Ovary (tissue), 9 donors: Measurements from ENCODE around the gene MTG1. TPM values are rescaled to one million over a fixed set of nuclear protein-coding genes. Genes with fewer than 3 reads are reported as not detected.
"Not testable (repeated sequence)": the region's sequence is repeated elsewhere in the genome, so short reads cannot be mapped to it uniquely, and the experiment has no call there.

Source experiments
- DNase-seq, 5 donors: peaks; one replicate each; pipeline ENCODE4 v3.0.0-alpha.2; 2019 to 2020
- H3K27ac ChIP-seq, 2 donors: fragments of 200-600 bp; one replicate each; pipeline versions ENCODE4 v1.5.1 to v1.8.0; 2019 to 2022
- H3K27me3 ChIP-seq: fragments of 200-600 bp; one replicate; pipeline ENCODE4 v1.8.0; 2022
- H3K36me3 ChIP-seq: fragments of 200-600 bp; sonication (generic); one replicate; pipeline ENCODE4 v1.5.1; 2019
- H3K4me1 ChIP-seq: one replicate; pipeline ENCODE4 v1.8.1; 2013; ENCODE audit warnings: mild to moderate bottlenecking, moderate library complexity; ENCODE audit not compliant: insufficient read depth
- H3K4me3 ChIP-seq: fragments of 200-600 bp; sonication (generic); one replicate; pipeline ENCODE4 v1.5.1; 2017
- H3K9me3 ChIP-seq, 2 donors: fragments of 200-600 bp in 1 of 2; sonication (generic) in 1 of 2; one replicate each; pipeline versions ENCODE4 v1.5.1 to v1.8.1; 2013 to 2019; ENCODE audit warnings: mild to moderate bottlenecking in 1 of 2, moderate library complexity in 1 of 2
- CTCF ChIP-seq, 3 donors: fragments of 450-650 bp in 2 of 3; fragments of 200-600 bp in 1 of 3; IDR thresholded peaks; one replicate each; pipeline versions ENCODE4 v1.5.1 to v1.8.0; 2016 to 2022; ENCODE audit warnings: antibody characterized with exemption in 3 of 3, mild to moderate bottlenecking in 1 of 3
- EP300 ChIP-seq: sonication (generic); formaldehyde crosslinking; IDR thresholded peaks from one replicate; pipeline ENCODE4 v1.6.1; 2017; ENCODE audit warnings: antibody characterized with exemption
- POLR2A ChIP-seq: fragments of 450-650 bp; IDR thresholded peaks from one replicate; pipeline ENCODE4 v1.6.1; 2017; ENCODE audit warnings: antibody characterized with exemption, mild to moderate bottlenecking, moderate library complexity
- WGBS, 3 donors: extraction: QIAGEN DNeasy Blood & Tissue Kit in 1 of 3; methylation state at CpG; one replicate each; pipeline versions ENCODE4 v1.1.5 to v1.1.7; 2013 to 2017; 5-methylcytosine and 5-hydroxymethylcytosine counted together
- intact Hi-C, 4 donors: fragments of 100-400 bp; cut with DNase I; formaldehyde crosslinking; loops; one replicate each; pipeline versions ENCODE4 v1.11.0 to v1.15.1; 2022 to 2023
- microRNA-seq, 3 donors: library from miRNA; unstranded; fragments of <30 nt; microRNA quantifications; one replicate each; pipeline versions ENCODE4 to v1.2.0, GENCODE V29; 2019 to 2020
- polyA plus RNA-seq, 2 donors: library from polyadenylated mRNA; stranded (reverse); fragments of 200-250 nt in 1 of 2; fragments of 350-450 nt in 1 of 2; fragmentation: Illumina TruSeq in 1 of 2; extraction: RNeasy Lipid Tissue Mini Kit (QIAGEN cat#74804) in 1 of 2; gene quantifications; one replicate each; pipeline ENCODE4 v1.2.3, GENCODE V29; 2013 to 2014
- small RNA-seq: library from RNA; depleted of rRNA; stranded (forward); fragments of <200 nt; gene quantifications from one replicate; pipeline ENCODE3, GENCODE V24; 2016
- total RNA-seq, 7 donors: library from RNA; depleted of rRNA in 2 of 7; stranded (reverse); fragments of >200 nt in 2 of 7; fragmentation: NEBNext Ultra II Directional in 3 of 7; extraction: Animal tissue kit (Norgen Biotek cat#: 25700) in 3 of 7; gene quantifications; one replicate each; pipeline versions ENCODE4 v1.1.0 to v1.2.4, GENCODE V29; 2016 to 2023
- donor health status: DM: no; HTN: no; CAD: no; lungs with moderate emphysema.
- donor health status: DM: no; HTN: no; CAD: no.
- donor health status: Bipolar disorder and iron deficiency.
- donor health status: DM: yes; HTN: yes; CAD: no.
- donor health status: DM: no; HTN: no; CAD: no.
- donor health status: DM: yes; HTN: yes; CAD: no.

The MTG1 gene
- total and polyA plus RNA-seq, 9 donors: 23.1 to 55.1 (median 33.7) TPM

- H3K27ac ChIP-seq: no peak overlapping the region
- 90 to 92% (median 90%) methylated on average over 17 of the region's 17 CpGs for WGBS, 3 donors
- DNase-seq: no peak
- no peaks in the 10 kb centered on the region for H3K4me1 ChIP-seq
- no peak overlapping the region for H3K4me3 ChIP-seq
- H3K9me3 ChIP-seq: peaks cover 0 to 3% of the 10 kb centered on the region in 2 donors
- TF ChIP-seq CTCF (IDR thresholded peaks at IDR 0.05) (no peak), POLR2A (no peak), EP300 (no peak)
- no peaks in the 10 kb centered on the region for H3K27me3 ChIP-seq
- H3K36me3 ChIP-seq: no peaks in the 10 kb centered on the region
- intact Hi-C loops: no loop called here
Observed at GRCh38 chr10:133467286-133467911, 73.4 kb downstream of the MTG1 start.

- H3K27ac ChIP-seq, DNase-seq, intact Hi-C loops, H3K4me1 ChIP-seq, H3K27me3 ChIP-seq, H3K36me3 ChIP-seq, H3K9me3 ChIP-seq, H3K4me3 ChIP-seq: not testable (repeated sequence)
- WGBS, 3 donors: 77 to 87% (median 83%) methylated on average over 3 of the region's 3 CpGs
Observed at GRCh38 chr10:133469205-133469604, 75.2 kb downstream of the MTG1 start.

GRCh38 chr10:133471300-133472109 lies 77.5 kb downstream of the MTG1 start:
- WGBS, 3 donors: 73 to 80% (median 78%) methylated on average over 7 of the region's 7 CpGs
- Histone ChIP-seq H3K27ac (no peak overlapping the region), H3K4me1 (no peaks in the 10 kb centered on the region), H3K4me3 (no peak overlapping the region), H3K27me3 (no peaks in the 10 kb centered on the region), H3K9me3 (peaks cover 0 to 3% of the 10 kb centered on the region in 2 donors), H3K36me3 (no peaks in the 10 kb centered on the region)
- no peak for DNase-seq
- TF ChIP-seq CTCF (IDR thresholded peaks at IDR 0.05) (no peak), EP300 (no peak), POLR2A (no peak)
- intact Hi-C loops: no loop called here

Small RNAs within 50 kb of the gene (microRNA-seq; reads per million reads assigned to microRNA genes)
- gene MIR3944: 0.32 to 0.89 (median 0.75) reads per million in 3 donors

Small RNAs within 50 kb of the gene (small RNA-seq; reads per million reads assigned to genes)
- not detected for gene AL360181.4
- not detected for gene BANF1P2
- gene MIR3944: not detected

Other genes starting within 250 kb of the MTG1 start
- 10 to 100 TPM in 6 of 7 donors, 1 to 10 TPM in 1; 6.7 to 34.9 (median 18.6) TPM for gene KNDC1, start 233.9 kb upstream of the MTG1 start, total RNA-seq
- 1 to 10 TPM in 1 of 2 donors, under 1 TPM in 1; 0.67 to 5.6 TPM for gene KNDC1, start 233.9 kb upstream of the MTG1 start, polyA plus RNA-seq
- 1 to 10 TPM in 5 of 7 donors, under 1 TPM in 1, not detected in 1; 0.35 to 9.3 (median 2.9) TPM for gene UTF1, start 163.9 kb upstream of the MTG1 start, total RNA-seq
- under 1 TPM in 1 of 2 donors, not detected in 1; 0.06 TPM for gene UTF1, start 163.9 kb upstream of the MTG1 start, polyA plus RNA-seq
- 1 to 10 TPM in 4 of 7 donors, under 1 TPM in 3; 0.23 to 2.2 (median 1.1) TPM for gene VENTX, start 156.3 kb upstream of the MTG1 start, total RNA-seq
- gene VENTX, start 156.3 kb upstream of the MTG1 start, polyA plus RNA-seq: under 1 TPM; 0.36 to 0.47 TPM
- 1 to 10 TPM; 1.9 to 5.9 (median 4.4) TPM for gene ADAM8, start 117.3 kb upstream of the MTG1 start, total RNA-seq
- 1 to 10 TPM in 1 of 2 donors, under 1 TPM in 1; 0.48 to 1.7 TPM for gene ADAM8, start 117.3 kb upstream of the MTG1 start, polyA plus RNA-seq
- gene TUBGCP2, start 85.3 kb upstream of the MTG1 start, total RNA-seq: 10 to 100 TPM; 31.2 to 70.5 (median 56.4) TPM
- gene TUBGCP2, start 85.3 kb upstream of the MTG1 start, polyA plus RNA-seq: 10 to 100 TPM; 32.4 to 48.3 TPM
- 10 to 100 TPM; 23.3 to 64.8 (median 46.8) TPM for gene ZNF511, start 85.2 kb upstream of the MTG1 start, total RNA-seq
- 10 to 100 TPM; 16.3 to 52.1 TPM for gene ZNF511, start 85.2 kb upstream of the MTG1 start, polyA plus RNA-seq
- under 1 TPM in 1 of 7 donors, not detected in 6; 0.69 TPM for gene CALY, start 57.3 kb upstream of the MTG1 start, total RNA-seq
- not detected for gene CALY, start 57.3 kb upstream of the MTG1 start, polyA plus RNA-seq
- gene PRAP1, start 46.8 kb upstream of the MTG1 start, total RNA-seq: 1 to 10 TPM in 1 of 7 donors, not detected in 6; 2.0 TPM
- not detected for gene PRAP1, start 46.8 kb upstream of the MTG1 start, polyA plus RNA-seq
- gene FUOM, start 36.1 kb upstream of the MTG1 start, total RNA-seq: 10 to 100 TPM in 6 of 7 donors, 1 to 10 TPM in 1; 9.2 to 26.3 (median 17.1) TPM
- 10 to 100 TPM in 1 of 2 donors, 1 to 10 TPM in 1; 1.2 to 14.8 TPM for gene FUOM, start 36.1 kb upstream of the MTG1 start, polyA plus RNA-seq
- 10 to 100 TPM; 27.2 to 74.4 (median 66.4) TPM for gene ECHS1, start 20.8 kb upstream of the MTG1 start, total RNA-seq
- 100 to 1,000 TPM in 1 of 2 donors, 10 to 100 TPM in 1; 68.9 to 102 TPM for gene ECHS1, start 20.8 kb upstream of the MTG1 start, polyA plus RNA-seq
- 10 to 100 TPM in 3 of 7 donors, 1 to 10 TPM in 4; 6.3 to 11.4 (median 9.2) TPM for gene PAOX, start 14.9 kb upstream of the MTG1 start, total RNA-seq
- 1 to 10 TPM; 2.1 to 7.8 TPM for gene PAOX, start 14.9 kb upstream of the MTG1 start, polyA plus RNA-seq
- under 1 TPM in 3 of 7 donors, not detected in 4; 0.11 to 0.20 (median 0.15) TPM for gene SPRN, start 30.5 kb downstream of the MTG1 start, total RNA-seq
- under 1 TPM; 0.05 to 0.10 TPM for gene SPRN, start 30.5 kb downstream of the MTG1 start, polyA plus RNA-seq
- gene SCART1, start 59.8 kb downstream of the MTG1 start, total RNA-seq: 1 to 10 TPM in 6 of 7 donors, under 1 TPM in 1; 0.72 to 5.0 (median 3.6) TPM
- gene SCART1, start 59.8 kb downstream of the MTG1 start, polyA plus RNA-seq: under 1 TPM; 0.71 to 0.72 TPM
- gene CYP2E1, start 133.2 kb downstream of the MTG1 start, total RNA-seq: 1 to 10 TPM in 6 of 7 donors, under 1 TPM in 1; 0.83 to 4.6 (median 3.7) TPM
- 1 to 10 TPM in 1 of 2 donors, under 1 TPM in 1; 0.96 to 1.6 TPM for gene CYP2E1, start 133.2 kb downstream of the MTG1 start, polyA plus RNA-seq
- 1 to 10 TPM in 5 of 7 donors, under 1 TPM in 1, not detected in 1; 0.53 to 3.2 (median 2.5) TPM for gene SYCE1, start 171.4 kb downstream of the MTG1 start, total RNA-seq
- gene SYCE1, start 171.4 kb downstream of the MTG1 start, polyA plus RNA-seq: 1 to 10 TPM in 1 of 2 donors, under 1 TPM in 1; 0.40 to 8.1 TPM
- not detected for gene FRG2B, start 232.6 kb downstream of the MTG1 start, total RNA-seq
- gene FRG2B, start 232.6 kb downstream of the MTG1 start, polyA plus RNA-seq: not detected